ENCODE results near the gene ASXL2. TPM values are rescaled to one million over a fixed set of nuclear protein-coding genes. Genes with fewer than 3 reads are reported as not detected.

ASXL2 gene
- total RNA-seq, 1 donor from 2014 or later, result 25.8 TPM

DNA sequence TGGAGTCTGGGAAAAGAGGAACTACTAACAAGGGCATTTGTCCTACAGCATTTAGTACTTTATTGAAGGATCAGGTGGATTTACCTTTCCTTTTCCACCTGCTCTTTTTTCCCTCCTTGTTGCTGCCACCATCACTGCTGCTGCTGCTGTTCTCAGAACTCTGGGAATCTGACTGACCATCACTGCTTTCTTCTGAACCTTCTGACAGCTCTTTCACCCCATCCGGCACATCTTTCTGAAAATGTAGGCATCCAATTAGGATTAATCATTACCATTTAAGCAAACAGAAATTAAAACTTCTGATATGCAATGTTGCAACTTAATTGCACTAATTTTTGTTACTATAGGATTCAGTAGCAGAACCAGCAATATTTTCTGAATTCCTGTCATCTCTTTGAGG is 79.0 kb downstream of the ASXL2 start:
- peaks cover 33% of the 10 kb centered on the region for H3K36me3 Mint-ChIP-seq (ENCODE audit: low read depth, unreplicated experiment)
- no peaks in the 10 kb centered on the region for H3K4me1 ChIP-seq (ENCODE audit: insufficient read depth, low read length)
- no peaks in the 10 kb centered on the region for H3K27me3 ChIP-seq (ENCODE audit: insufficient read depth, low read length)
- no peak for TF ChIP-seq EZH2 (IDR thresholded peaks at IDR 0.05; ENCODE audit: insufficient read depth, low read length)
- TF ChIP-seq, protein P1, sequence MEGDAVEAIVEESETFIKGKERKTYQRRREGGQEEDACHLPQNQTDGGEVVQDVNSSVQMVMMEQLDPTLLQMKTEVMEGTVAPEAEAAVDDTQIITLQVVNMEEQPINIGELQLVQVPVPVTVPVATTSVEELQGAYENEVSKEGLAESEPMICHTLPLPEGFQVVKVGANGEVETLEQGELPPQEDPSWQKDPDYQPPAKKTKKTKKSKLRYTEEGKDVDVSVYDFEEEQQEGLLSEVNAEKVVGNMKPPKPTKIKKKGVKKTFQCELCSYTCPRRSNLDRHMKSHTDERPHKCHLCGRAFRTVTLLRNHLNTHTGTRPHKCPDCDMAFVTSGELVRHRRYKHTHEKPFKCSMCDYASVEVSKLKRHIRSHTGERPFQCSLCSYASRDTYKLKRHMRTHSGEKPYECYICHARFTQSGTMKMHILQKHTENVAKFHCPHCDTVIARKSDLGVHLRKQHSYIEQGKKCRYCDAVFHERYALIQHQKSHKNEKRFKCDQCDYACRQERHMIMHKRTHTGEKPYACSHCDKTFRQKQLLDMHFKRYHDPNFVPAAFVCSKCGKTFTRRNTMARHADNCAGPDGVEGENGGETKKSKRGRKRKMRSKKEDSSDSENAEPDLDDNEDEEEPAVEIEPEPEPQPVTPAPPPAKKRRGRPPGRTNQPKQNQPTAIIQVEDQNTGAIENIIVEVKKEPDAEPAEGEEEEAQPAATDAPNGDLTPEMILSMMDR (IDR thresholded peaks at IDR 0.05; ENCODE audit: insufficient read depth, low read depth, low read length), result no peak
- H3K4me1 Mint-ChIP-seq (ENCODE audit: low read depth, unreplicated experiment), result peaks cover 8% of the 10 kb centered on the region
- DNase-seq (ENCODE audit: low read depth) (no peak), FAIRE-seq (no peak)
- H3K27ac ChIP-seq (ENCODE audit: low read depth, low read length), result no peak overlapping the region
- H3K9me3 Mint-ChIP-seq (ENCODE audit: unreplicated experiment), result no peaks in the 10 kb centered on the region
- H3K4me2 ChIP-seq (ENCODE audit: low read length), result no peak overlapping the region
- H3K9me3 ChIP-seq (ENCODE audit: insufficient read depth, low read depth, low read length), result no peaks in the 10 kb centered on the region
- no peak overlapping the region for H2AFZ ChIP-seq (ENCODE audit: low read depth, low read length)
- no peak overlapping the region for H3K27ac Mint-ChIP-seq (ENCODE audit: unreplicated experiment)
- no peak overlapping the region for H3K4me3 ChIP-seq (ENCODE audit: insufficient read depth, low read depth, low read length)
- H4K20me1 ChIP-seq (ENCODE audit: insufficient read depth, low read length), result peaks cover 23% of the 10 kb centered on the region
- no peak overlapping the region for H3K4me3 Mint-ChIP-seq (ENCODE audit: unreplicated experiment)
- H3K9ac ChIP-seq (ENCODE audit: low read length), result no peak overlapping the region
- peaks cover 15% of the 10 kb centered on the region for H3K36me3 ChIP-seq (ENCODE audit: insufficient read depth, low read length)
- peaks cover 3% of the 10 kb centered on the region for H3K79me2 ChIP-seq (ENCODE audit: insufficient read depth, low read length)
- no peaks in the 10 kb centered on the region for H3K27me3 Mint-ChIP-seq (ENCODE audit: low read depth, unreplicated experiment)

DNA sequence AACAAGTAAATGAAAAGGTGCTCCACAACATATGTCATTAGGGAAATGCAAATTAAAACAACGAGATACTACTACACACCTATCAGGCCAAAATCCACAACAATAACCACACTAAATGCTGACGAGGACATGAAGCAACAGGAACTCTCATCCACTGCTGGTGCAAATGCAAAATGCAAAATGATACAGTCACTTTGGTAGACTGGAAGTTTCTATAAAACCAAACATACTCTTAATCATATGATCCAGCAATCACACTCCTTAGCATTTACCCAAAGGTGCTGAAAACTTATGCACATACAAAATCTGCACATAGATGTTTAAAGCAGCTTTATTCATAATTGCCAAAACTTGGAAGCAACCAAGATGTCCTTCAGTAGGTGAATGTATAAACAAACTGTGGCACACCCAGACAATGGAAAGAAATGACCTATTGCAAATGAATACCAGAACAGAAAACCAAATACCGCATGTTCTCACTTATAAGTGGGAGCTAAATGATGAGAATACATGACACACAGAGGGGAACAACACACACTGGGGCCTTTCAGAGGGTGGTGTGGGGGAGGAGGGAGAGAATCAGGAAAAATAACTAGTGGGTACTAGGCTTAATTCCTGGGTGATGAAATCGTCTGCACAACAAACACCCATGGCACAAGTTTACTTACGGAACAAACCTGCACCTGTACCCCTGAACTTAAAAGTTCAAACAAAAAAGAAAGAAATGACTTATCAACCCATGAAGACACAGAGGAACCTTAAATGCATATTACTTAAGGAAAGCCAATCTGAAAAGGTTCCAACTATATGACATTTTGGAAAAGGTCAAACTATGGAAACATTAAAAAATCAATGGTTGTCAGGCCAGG is 80.4 kb downstream of the ASXL2 start:
- FAIRE-seq (peak; percentile 39), DNase-seq (ENCODE audit: low read depth) (no peak)
- TF ChIP-seq, protein P1 (IDR thresholded peaks at IDR 0.05; ENCODE audit: insufficient read depth, low read depth, low read length), result no peak
- TF ChIP-seq EZH2 (IDR thresholded peaks at IDR 0.05; ENCODE audit: insufficient read depth, low read length), result no peak
- H3K79me2 ChIP-seq (ENCODE audit: insufficient read depth, low read length), result peaks cover 3% of the 10 kb centered on the region
- Mint-ChIP-seq H3K9me3 (ENCODE audit: unreplicated experiment) (no peaks in the 10 kb centered on the region), H3K4me3 (ENCODE audit: unreplicated experiment) (no peak overlapping the region), H3K27ac (ENCODE audit: unreplicated experiment) (no peak overlapping the region), H3K4me1 (ENCODE audit: low read depth, unreplicated experiment) (peaks cover 8% of the 10 kb centered on the region), H3K36me3 (ENCODE audit: low read depth, unreplicated experiment) (peaks cover 22% of the 10 kb centered on the region), H3K27me3 (ENCODE audit: low read depth, unreplicated experiment) (no peaks in the 10 kb centered on the region)
- no peak overlapping the region for H3K4me3 ChIP-seq (ENCODE audit: insufficient read depth, low read depth, low read length)
- H3K9ac ChIP-seq (ENCODE audit: low read length), result no peak overlapping the region
- H3K4me1 ChIP-seq (ENCODE audit: insufficient read depth, low read length), result no peaks in the 10 kb centered on the region
- no peak overlapping the region for H3K4me2 ChIP-seq (ENCODE audit: low read length)
- no peak overlapping the region for H3K27ac ChIP-seq (ENCODE audit: low read depth, low read length)
- peaks cover 23% of the 10 kb centered on the region for H4K20me1 ChIP-seq (ENCODE audit: insufficient read depth, low read length)
- H2AFZ ChIP-seq (ENCODE audit: low read depth, low read length), result no peak overlapping the region
- peaks cover 6% of the 10 kb centered on the region for H3K36me3 ChIP-seq (ENCODE audit: insufficient read depth, low read length)
- no peaks in the 10 kb centered on the region for H3K27me3 ChIP-seq (ENCODE audit: insufficient read depth, low read length)
- no peaks in the 10 kb centered on the region for H3K9me3 ChIP-seq (ENCODE audit: insufficient read depth, low read depth, low read length)

Measured in astrocyte (in vitro differentiated cells and primary cell).